Measurements from ENCODE around the gene TTC1. TPM values are rescaled to one million over a fixed set of nuclear protein-coding genes. Genes with fewer than 3 reads are reported as not detected.

The TTC1 gene
- total RNA-seq, 6 experiments from 2014 or later = 63.9 to 76.0 (median 70.6) TPM

- peaks cover 29% of the 10 kb centered on the region for H3K4me1 Mint-ChIP-seq (ENCODE audit: low read depth)
- no peaks in the 10 kb centered on the region for H3K27me3 Mint-ChIP-seq (ENCODE audit: insufficient read depth)
- TF ChIP-seq, protein P1, sequence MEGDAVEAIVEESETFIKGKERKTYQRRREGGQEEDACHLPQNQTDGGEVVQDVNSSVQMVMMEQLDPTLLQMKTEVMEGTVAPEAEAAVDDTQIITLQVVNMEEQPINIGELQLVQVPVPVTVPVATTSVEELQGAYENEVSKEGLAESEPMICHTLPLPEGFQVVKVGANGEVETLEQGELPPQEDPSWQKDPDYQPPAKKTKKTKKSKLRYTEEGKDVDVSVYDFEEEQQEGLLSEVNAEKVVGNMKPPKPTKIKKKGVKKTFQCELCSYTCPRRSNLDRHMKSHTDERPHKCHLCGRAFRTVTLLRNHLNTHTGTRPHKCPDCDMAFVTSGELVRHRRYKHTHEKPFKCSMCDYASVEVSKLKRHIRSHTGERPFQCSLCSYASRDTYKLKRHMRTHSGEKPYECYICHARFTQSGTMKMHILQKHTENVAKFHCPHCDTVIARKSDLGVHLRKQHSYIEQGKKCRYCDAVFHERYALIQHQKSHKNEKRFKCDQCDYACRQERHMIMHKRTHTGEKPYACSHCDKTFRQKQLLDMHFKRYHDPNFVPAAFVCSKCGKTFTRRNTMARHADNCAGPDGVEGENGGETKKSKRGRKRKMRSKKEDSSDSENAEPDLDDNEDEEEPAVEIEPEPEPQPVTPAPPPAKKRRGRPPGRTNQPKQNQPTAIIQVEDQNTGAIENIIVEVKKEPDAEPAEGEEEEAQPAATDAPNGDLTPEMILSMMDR (IDR thresholded peaks at IDR 0.05) = no peak
- H3K36me3 Mint-ChIP-seq (ENCODE audit: low read depth) = peaks cover 5% of the 10 kb centered on the region
- H3K27ac Mint-ChIP-seq = no peak overlapping the region
- H3K9me3 Mint-ChIP-seq = no peaks in the 10 kb centered on the region
- no peak overlapping the region for H3K4me3 Mint-ChIP-seq
- DNase-seq = no peak
Measured at GRCh38 chr5:160087199-160087598, 78.3 kb downstream of the TTC1 start.

- H3K27me3 Mint-ChIP-seq (ENCODE audit: insufficient read depth) = no peaks in the 10 kb centered on the region
- H3K4me3 Mint-ChIP-seq = no peak overlapping the region
- DNase-seq = no peak
- no peaks in the 10 kb centered on the region for H3K9me3 Mint-ChIP-seq
- TF ChIP-seq, protein P1 (IDR thresholded peaks at IDR 0.05) = no peak
- peaks cover 13% of the 10 kb centered on the region for H3K4me1 Mint-ChIP-seq (ENCODE audit: low read depth)
- H3K27ac Mint-ChIP-seq = no peak overlapping the region
- H3K36me3 Mint-ChIP-seq (ENCODE audit: low read depth) = peaks cover 21% of the 10 kb centered on the region
Measured at GRCh38 chr5:160088805-160089204, 79.9 kb downstream of the TTC1 start.

DNA sequence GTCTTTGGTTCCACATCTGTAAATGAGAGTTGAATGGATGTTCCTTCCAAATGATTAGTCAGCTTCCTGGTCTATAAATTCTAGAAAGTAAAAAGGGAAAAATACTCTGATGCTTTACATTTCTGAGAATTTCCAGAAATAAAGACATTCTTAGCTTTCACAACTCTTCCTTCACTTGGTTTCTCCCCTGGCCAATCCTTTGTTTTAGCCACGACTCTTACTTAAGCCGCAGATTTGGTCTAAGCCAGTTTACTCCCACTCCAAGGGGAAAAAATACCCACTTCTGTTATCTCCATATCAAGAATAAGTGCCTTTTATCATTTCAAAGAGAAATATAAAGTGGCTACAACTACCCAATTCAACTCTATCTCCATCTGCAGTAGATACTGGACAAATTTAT is 80.6 kb downstream of the TTC1 start:
- TF ChIP-seq, protein P1 (IDR thresholded peaks at IDR 0.05) = no peak
- Mint-ChIP-seq H3K4me3 (no peak overlapping the region), H3K4me1 (ENCODE audit: low read depth) (peaks cover 11% of the 10 kb centered on the region), H3K9me3 (no peaks in the 10 kb centered on the region), H3K27ac (no peak overlapping the region), H3K36me3 (ENCODE audit: low read depth) (peaks cover 21% of the 10 kb centered on the region), H3K27me3 (ENCODE audit: insufficient read depth) (no peaks in the 10 kb centered on the region)
- DNase-seq = no peak

GRCh38 chr5:160090059-160090458 is 81.1 kb downstream of the TTC1 start:
- no peaks in the 10 kb centered on the region for H3K27me3 Mint-ChIP-seq (ENCODE audit: insufficient read depth)
- no peak overlapping the region for H3K4me3 Mint-ChIP-seq
- TF ChIP-seq, protein P1 (IDR thresholded peaks at IDR 0.05) = no peak
- H3K4me1 Mint-ChIP-seq (ENCODE audit: low read depth) = peaks cover 11% of the 10 kb centered on the region
- H3K9me3 Mint-ChIP-seq = no peaks in the 10 kb centered on the region
- no peak for DNase-seq
- peaks cover 21% of the 10 kb centered on the region for H3K36me3 Mint-ChIP-seq (ENCODE audit: low read depth)
- H3K27ac Mint-ChIP-seq = no peak overlapping the region

DNA sequence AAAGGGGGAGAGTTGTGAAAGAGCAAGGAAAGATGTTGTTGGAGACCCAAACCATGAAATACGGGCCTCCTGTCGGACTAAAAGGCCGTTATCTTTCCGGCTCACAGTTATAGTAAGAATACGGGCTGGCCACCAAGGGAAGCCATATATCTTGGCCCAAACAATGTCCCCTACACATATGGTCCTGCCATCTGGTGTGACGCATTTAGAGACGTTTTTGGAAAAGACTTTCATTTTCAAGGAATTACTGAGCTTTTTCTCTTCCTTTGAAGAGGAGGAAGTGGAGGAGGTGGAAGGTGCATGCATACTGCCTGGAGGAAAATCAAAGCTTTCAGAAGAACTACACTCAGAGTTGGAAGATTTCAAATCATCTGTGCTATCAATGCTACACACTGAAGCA is 83.6 kb downstream of the TTC1 start:
- no peaks in the 10 kb centered on the region for H3K9me3 Mint-ChIP-seq
- no peak overlapping the region for H3K4me3 Mint-ChIP-seq
- no peak for DNase-seq
- peaks cover 11% of the 10 kb centered on the region for H3K4me1 Mint-ChIP-seq (ENCODE audit: low read depth)
- no peak overlapping the region for H3K27ac Mint-ChIP-seq
- H3K36me3 Mint-ChIP-seq (ENCODE audit: low read depth) = peaks cover 25% of the 10 kb centered on the region
- TF ChIP-seq, protein P1 (IDR thresholded peaks at IDR 0.05) = no peak
- H3K27me3 Mint-ChIP-seq (ENCODE audit: insufficient read depth) = no peaks in the 10 kb centered on the region
